ENCODE results near the gene GRIK4.
A peak's percentile ranks its signal among the peaks of the same experiment; 100 is the strongest.

Gene GRIK4

GRCh38 chr11:120952461-120953434 lies 441.2 kb downstream of the GRIK4 start:
- peak; percentile 72 for DNase-seq (ENCODE audit: low spot score)

DNA sequence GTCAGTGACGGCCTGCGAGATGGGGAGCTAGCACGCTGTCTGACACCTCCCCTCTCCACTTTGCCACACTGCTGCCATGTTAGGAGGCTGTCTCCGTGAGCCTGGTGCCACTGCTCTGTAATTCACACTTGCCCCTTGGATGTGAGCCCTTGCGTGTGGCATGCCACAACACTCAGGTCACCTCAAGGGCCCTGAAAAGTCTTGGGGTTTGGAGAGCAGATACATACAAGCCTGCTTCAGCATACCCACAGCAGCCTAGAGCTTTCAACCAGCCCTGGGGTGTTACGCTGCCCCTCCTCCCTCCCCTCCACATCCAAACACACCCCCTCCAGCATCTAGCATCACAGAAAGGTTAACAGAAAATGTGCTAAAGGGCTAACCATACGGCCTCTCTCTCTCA lies 442.8 kb downstream of the GRIK4 start:
- DNase-seq (ENCODE audit: low spot score) = no peak

GRCh38 chr11:120956710-120957495 lies 445.4 kb downstream of the GRIK4 start:
- DNase-seq (ENCODE audit: low spot score) = no peak

- no peak for DNase-seq (ENCODE audit: low spot score)
Measured at GRCh38 chr11:120958185-120958584, 446.6 kb downstream of the GRIK4 start.

- DNase-seq (ENCODE audit: low spot score) = no peak
Measured at GRCh38 chr11:120959189-120959588, 447.6 kb downstream of the GRIK4 start.

GRCh38 chr11:120964857-120965256 lies 453.3 kb downstream of the GRIK4 start:
- DNase-seq (ENCODE audit: low spot score) = no peak

- DNase-seq (ENCODE audit: low spot score) = no peak
Measured at GRCh38 chr11:120966840-120967239, 455.3 kb downstream of the GRIK4 start.

DNA sequence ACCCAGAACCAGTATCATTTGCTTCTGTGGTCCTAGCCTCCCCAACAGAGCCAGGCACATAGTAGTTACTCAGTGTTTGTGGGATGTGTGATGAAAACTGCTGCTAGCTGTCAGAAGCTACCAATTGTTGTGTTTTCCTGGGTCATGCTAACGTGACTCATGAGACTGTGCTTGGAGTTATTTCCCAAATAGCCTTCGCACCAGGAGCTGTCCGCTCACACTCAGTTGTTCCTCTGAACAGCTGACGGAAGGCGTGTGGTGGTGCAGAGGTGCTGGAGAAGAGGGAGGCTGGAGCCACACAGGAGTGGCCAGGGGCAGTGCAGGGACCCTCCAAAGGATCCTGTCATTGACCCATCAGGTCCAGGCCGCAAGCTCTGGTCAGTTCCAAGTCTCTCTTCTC lies 458.4 kb downstream of the GRIK4 start:
- no peak for DNase-seq (ENCODE audit: low spot score)

- no peak for DNase-seq (ENCODE audit: low spot score)
Measured at GRCh38 chr11:120971825-120972224, 460.3 kb downstream of the GRIK4 start.

GRCh38 chr11:120972621-120973020 lies 461.1 kb downstream of the GRIK4 start:
- no peak for DNase-seq (ENCODE audit: low spot score)

- no peak for DNase-seq (ENCODE audit: low spot score)
Measured at GRCh38 chr11:120973501-120973900, 462.0 kb downstream of the GRIK4 start.

DNA sequence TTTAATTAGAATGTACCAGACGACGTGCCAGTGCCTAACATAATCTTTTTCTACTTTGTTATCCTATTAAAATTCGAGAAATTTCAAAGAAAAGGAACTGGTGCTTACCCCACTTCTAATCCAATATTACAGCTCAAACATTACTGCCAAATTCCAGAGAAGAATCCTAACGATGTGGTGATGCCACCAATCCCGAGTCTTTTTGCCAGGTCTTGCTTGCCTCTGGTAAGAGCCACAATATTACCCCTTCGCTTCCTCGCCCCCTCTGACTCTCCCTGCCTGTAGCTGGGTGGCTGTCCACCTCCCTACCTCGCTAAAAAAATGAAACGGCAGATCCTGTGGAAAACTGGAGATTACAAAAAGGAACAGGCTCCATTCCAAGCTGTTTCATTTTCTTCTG lies 462.9 kb downstream of the GRIK4 start:
- DNase-seq (ENCODE audit: low spot score) = no peak

DNA sequence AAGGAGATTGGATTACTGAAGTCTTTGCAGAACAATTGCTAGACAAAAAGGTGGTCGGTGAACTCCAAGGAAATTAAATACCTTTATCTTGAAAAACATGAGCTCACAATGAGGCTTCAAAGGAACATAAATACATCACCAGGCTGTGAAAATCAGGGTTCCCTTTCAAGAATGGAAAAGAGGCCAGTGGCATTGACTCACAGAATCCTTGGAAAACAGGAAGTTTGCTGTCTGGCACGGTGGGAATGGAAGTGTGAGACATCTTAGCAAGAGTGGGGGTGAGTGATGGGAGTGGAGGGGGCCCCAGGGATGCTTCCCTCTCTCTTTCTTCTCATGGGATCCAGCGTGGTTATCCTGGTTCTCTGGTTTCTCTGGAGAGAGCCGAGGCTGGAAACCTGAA lies 463.4 kb downstream of the GRIK4 start:
- no peak for DNase-seq (ENCODE audit: low spot score)

- no peak for DNase-seq (ENCODE audit: low spot score)
Measured at GRCh38 chr11:120977266-120978137, 466.0 kb downstream of the GRIK4 start.

DNA sequence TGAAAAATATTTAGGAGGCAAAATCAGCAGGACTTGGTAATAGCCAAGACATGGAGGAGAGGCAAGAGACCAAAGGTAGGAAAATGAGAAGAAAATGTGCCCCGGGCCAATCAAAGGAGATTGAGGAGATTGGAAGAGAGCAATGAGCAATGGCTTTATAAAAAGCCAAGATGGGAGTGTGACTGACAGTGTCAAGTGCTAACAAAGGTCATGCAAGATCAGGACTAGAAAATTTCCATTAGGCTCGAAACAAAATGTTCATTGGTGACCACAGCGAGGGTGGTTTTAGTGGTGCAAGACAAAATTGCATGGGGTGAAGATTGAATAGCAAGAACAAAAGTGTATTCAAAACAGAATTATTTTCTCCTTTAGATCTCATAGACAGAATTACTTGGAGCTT lies 467.2 kb downstream of the GRIK4 start:
- DNase-seq (ENCODE audit: low spot score) = no peak

DNA sequence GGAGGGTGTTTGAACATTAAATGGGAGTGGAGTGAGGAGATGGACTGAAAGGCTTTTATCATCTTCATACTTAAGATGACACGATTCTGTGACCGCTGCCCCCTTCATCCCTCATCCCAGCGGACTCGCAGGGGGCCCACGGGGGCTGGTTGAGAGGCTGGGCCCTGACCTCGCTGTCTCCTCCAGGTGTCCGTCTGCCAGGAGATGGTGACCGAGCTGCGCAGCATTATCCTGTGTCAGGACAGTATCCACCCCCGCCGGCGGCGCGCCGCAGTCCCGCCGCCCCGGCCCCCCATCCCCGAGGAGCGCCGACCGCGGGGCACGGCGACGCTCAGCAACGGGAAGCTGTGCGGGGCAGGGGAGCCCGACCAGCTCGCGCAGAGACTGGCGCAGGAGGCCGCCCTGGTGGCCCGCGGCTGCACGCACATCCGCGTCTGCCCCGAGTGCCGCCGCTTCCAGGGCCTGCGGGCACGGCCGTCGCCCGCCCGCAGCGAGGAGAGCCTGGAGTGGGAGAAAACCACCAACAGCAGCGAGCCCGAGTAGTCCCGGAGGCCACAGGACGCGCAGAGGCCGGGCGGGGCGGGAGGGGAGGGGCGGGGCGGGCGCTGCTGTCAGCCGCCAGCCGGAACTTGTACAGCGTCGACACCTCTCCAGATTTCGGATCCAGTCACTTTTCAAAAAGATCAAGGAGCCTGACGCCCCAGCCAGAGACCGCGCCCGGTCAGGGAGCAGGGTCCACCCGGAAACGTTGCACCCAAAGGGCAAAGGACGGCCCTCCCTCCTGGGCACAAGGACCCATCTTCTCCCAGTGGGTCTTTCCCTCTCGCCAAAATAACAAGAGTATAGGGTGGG lies 474.4 kb downstream of the GRIK4 start:
- DNase-seq (ENCODE audit: low spot score) = no peak

- no peak for DNase-seq (ENCODE audit: low spot score)
Measured at GRCh38 chr11:120988603-120989002, 477.1 kb downstream of the GRIK4 start.

DNA sequence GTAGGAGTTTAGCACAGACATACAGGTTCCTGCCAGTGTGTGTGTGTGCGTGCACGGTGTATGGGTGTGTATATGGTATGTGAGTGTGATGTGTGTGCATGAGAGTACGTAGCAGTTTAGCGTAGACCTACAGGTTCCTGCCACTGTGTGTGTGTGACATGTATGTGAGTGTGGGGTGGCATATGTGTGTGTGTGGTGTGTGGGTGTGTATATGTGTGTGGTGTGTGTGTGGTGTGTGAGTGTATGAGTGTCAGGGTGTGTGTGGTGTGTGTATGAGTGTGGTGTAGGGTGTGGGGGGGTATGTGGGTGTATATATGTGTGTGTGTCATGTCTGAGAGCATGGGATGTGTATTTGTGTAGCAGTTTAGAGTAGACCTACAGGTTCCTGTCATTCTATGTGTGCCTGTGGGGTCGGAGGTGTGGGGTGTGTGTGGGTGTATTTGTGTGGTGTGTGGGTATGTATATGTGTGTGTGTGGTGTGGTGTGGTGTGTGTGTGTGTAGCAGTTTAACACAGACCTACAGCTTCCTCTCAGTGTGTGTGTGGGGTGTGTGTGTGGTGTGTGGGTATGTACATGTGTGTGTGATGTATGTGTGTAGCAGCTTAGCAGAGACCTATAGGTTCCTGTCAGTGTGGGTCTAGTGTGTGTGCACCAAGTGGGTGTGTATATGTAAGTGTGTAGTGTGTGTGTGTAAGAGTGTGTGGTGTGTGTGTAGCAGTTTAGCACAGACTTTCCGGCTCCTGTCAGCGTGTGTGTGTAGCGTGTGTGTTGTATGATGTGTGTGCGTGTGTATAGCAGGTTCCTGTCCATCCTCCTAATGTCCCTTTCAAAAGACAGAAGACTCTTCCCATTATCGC lies 480.5 kb downstream of the GRIK4 start:
- DNase-seq (ENCODE audit: low spot score) = no peak

GRCh38 chr11:120994091-120994859 lies 482.7 kb downstream of the GRIK4 start:
- no peak for DNase-seq (ENCODE audit: low spot score)
